CD4-positive, alpha-beta T cell treated with Interleukin-17A for 1 hour (primary cell): Measurements from ENCODE around the gene ACTL7A.
"Not testable (repeated sequence)": the region's sequence is repeated elsewhere in the genome, so short reads cannot be mapped to it uniquely, and the experiment has no call there.

Source experiments
- DNase-seq: peaks from one replicate; pipeline ENCODE4 v3.0.0-alpha.2; 2020

ACTL7A gene

GRCh38 chr9:108861997-108862396, at the start of gene ACTL7A:
Gene ACTL7A, plus strand, starts transcription at chr9:108862266. Its CDS starts 57 bp downstream, at chr9:108862323.
- DNase-seq, result no peak

- DNase-seq, result no peak
Observed at GRCh38 chr9:108812396-108813025, 49.6 kb upstream of the ACTL7A start.

- DNase-seq, result no peak
Observed at GRCh38 chr9:108813951-108814601, 48.0 kb upstream of the ACTL7A start.

GRCh38 chr9:108815156-108815555, 46.9 kb upstream of the ACTL7A start:
- no peak for DNase-seq

- DNase-seq, result no peak
Observed at GRCh38 chr9:108816037-108816436, 46.0 kb upstream of the ACTL7A start.

- no peak for DNase-seq
Observed at GRCh38 chr9:108823829-108824228, 38.2 kb upstream of the ACTL7A start.

- DNase-seq, result no peak
Observed at GRCh38 chr9:108830272-108830671, 31.8 kb upstream of the ACTL7A start.

GRCh38 chr9:108831496-108832178, 30.4 kb upstream of the ACTL7A start:
- DNase-seq, result no peak

GRCh38 chr9:108832179-108832500, 29.9 kb upstream of the ACTL7A start:
- no peak for DNase-seq

GRCh38 chr9:108834959-108835665, 27.0 kb upstream of the ACTL7A start:
- DNase-seq, result no peak

- DNase-seq, result no peak
Observed at GRCh38 chr9:108835831-108836230, 26.2 kb upstream of the ACTL7A start.

- DNase-seq, result no peak
Observed at GRCh38 chr9:108836319-108836718, 25.7 kb upstream of the ACTL7A start.

- no peak for DNase-seq
Observed at GRCh38 chr9:108836781-108837180, 25.3 kb upstream of the ACTL7A start.

GRCh38 chr9:108837530-108837929, 24.5 kb upstream of the ACTL7A start:
- no peak for DNase-seq

GRCh38 chr9:108838017-108838416, 24.0 kb upstream of the ACTL7A start:
- no peak for DNase-seq

GRCh38 chr9:108839561-108839960, 22.5 kb upstream of the ACTL7A start:
- not testable (repeated sequence) for DNase-seq

- DNase-seq, result no peak
Observed at GRCh38 chr9:108842610-108843295, 19.3 kb upstream of the ACTL7A start.

GRCh38 chr9:108844391-108844790, 17.7 kb upstream of the ACTL7A start:
- no peak for DNase-seq

GRCh38 chr9:108844856-108845255, 17.2 kb upstream of the ACTL7A start:
- no peak for DNase-seq

GRCh38 chr9:108845507-108845906, 16.6 kb upstream of the ACTL7A start:
- no peak for DNase-seq

GRCh38 chr9:108845947-108846346, 16.1 kb upstream of the ACTL7A start:
- DNase-seq, result no peak

- DNase-seq, result not testable (repeated sequence)
Observed at GRCh38 chr9:108848296-108848695, 13.8 kb upstream of the ACTL7A start.

GRCh38 chr9:108850293-108850897, 11.7 kb upstream of the ACTL7A start:
- no peak for DNase-seq
